Caco-2 (cell line): Measurements from ENCODE around the gene NXN. TPM values are rescaled to one million over a fixed set of nuclear protein-coding genes. Genes with fewer than 3 reads are reported as not detected.
"Not testable (repeated sequence)": the region's sequence is repeated elsewhere in the genome, so short reads cannot be mapped to it uniquely, and the experiment has no call there.

Experiments used
- BruUV-seq: library from RNA; stranded (reverse); fragments of 400-500 nt; replicated peaks from 2 replicates; lab custom pipeline; 2021; lab: Mats Ljungman, UMichigan
- CTCF ChIA-PET: fragments of 300-600 bp; sonication (Branson Sonifier 250); formaldehyde crosslinking; loops from one replicate; lab custom pipeline; 2022; ENCODE audit warnings: antibody characterized with exemption; lab: Charles Lee
- POLR2A ChIA-PET: fragments of 300-600 bp; sonication (Branson Sonifier 250); formaldehyde crosslinking; loops from one replicate; lab custom pipeline; 2022; ENCODE audit warnings: antibody characterized with exemption; lab: Charles Lee
- DNase-seq, 2 experiments: peaks; one replicate each; pipeline versions ENCODE4 v3.0.0 to v3.0.0-alpha.2; 2020 to 2022
- H3K27me3 ChIP-seq: replicated peaks from 2 replicates; pipeline ENCODE4 v1.6.0; 2011; ENCODE audit warnings: low read length; ENCODE audit not compliant: control insufficient read depth, insufficient read depth
- H3K36me3 ChIP-seq: 2 replicates; pipeline ENCODE4 v1.5.1; 2011; ENCODE audit warnings: low read length; ENCODE audit not compliant: control insufficient read depth, insufficient read depth
- H3K4me1 ChIP-seq: fragments of 250-450 bp; sonication (Bioruptor Pico); 2 replicates; pipeline ENCODE4 v1.5.1; 2020; ENCODE audit warnings: mild to moderate bottlenecking
- H3K4me3 ChIP-seq: 2 replicates; pipeline ENCODE4 v1.5.1; 2011; ENCODE audit warnings: low read depth, mild to moderate bottlenecking, control low read depth, low read length
- H3K9me3 ChIP-seq: fragments of 250-450 bp; sonication (Bioruptor Pico); 2 replicates; pipeline ENCODE4 v1.5.1; 2020; ENCODE audit warnings: mild to moderate bottlenecking, moderate library complexity
- H3K27ac Mint-ChIP-seq: one replicate; pipeline ENCODE4 v1.8.0; 2022; ENCODE audit warnings: mixed read lengths; ENCODE audit not compliant: unreplicated experiment
- H3K27me3 Mint-ChIP-seq: one replicate; pipeline ENCODE4 v1.8.0; 2022; ENCODE audit warnings: mixed read lengths; ENCODE audit not compliant: insufficient read depth, unreplicated experiment
- H3K36me3 Mint-ChIP-seq: one replicate; pipeline ENCODE4 v1.8.0; 2022; ENCODE audit warnings: mild to moderate bottlenecking, mixed read lengths; ENCODE audit not compliant: insufficient read depth, unreplicated experiment
- H3K4me1 Mint-ChIP-seq: one replicate; pipeline ENCODE4 v1.8.0; 2022; ENCODE audit warnings: low read depth, mixed read lengths; ENCODE audit not compliant: unreplicated experiment
- H3K4me3 Mint-ChIP-seq: one replicate; pipeline ENCODE4 v1.8.0; 2022; ENCODE audit warnings: mild to moderate bottlenecking, moderate library complexity, mixed read lengths; ENCODE audit not compliant: unreplicated experiment
- H3K9me3 Mint-ChIP-seq: one replicate; pipeline ENCODE4 v1.8.0; 2022; ENCODE audit warnings: mixed read lengths; ENCODE audit not compliant: unreplicated experiment
- intact Hi-C: fragments of 100-400 bp; cut with micrococcal nuclease; formaldehyde crosslinking; loops from one replicate; pipeline ENCODE4 v1.10.0; 2022; ENCODE audit not compliant: unreplicated experiment
- total RNA-seq: library from RNA; stranded (reverse); gene quantifications from 2 replicates; pipeline ENCODE4 v1.2.3, GENCODE V29; 2022
- TF ChIP-seq, protein P1 (sequence below), 2 experiments: fragments of 200-600 bp in 1 of 2; IDR thresholded peaks; 1 replicate in 1 of 2; 2 replicates in 1 of 2; pipeline versions ENCODE4 v1.5.1 to v1.8.0; 2011 to 2022; ENCODE audit warnings: antibody characterized with exemption in 1 of 2, control low read depth in 1 of 2, inconsistent platforms in 1 of 2, low read depth in 1 of 2, low read length in 1 of 2, mild to moderate bottlenecking in 1 of 2, moderate library complexity in 1 of 2; ENCODE audit not compliant: insufficient read depth in 1 of 2, severe bottlenecking in 1 of 2, unreplicated experiment in 1 of 2

Gene NXN
- total RNA-seq, 1 experiment from 2014 or later: 76.7 TPM

DNA sequence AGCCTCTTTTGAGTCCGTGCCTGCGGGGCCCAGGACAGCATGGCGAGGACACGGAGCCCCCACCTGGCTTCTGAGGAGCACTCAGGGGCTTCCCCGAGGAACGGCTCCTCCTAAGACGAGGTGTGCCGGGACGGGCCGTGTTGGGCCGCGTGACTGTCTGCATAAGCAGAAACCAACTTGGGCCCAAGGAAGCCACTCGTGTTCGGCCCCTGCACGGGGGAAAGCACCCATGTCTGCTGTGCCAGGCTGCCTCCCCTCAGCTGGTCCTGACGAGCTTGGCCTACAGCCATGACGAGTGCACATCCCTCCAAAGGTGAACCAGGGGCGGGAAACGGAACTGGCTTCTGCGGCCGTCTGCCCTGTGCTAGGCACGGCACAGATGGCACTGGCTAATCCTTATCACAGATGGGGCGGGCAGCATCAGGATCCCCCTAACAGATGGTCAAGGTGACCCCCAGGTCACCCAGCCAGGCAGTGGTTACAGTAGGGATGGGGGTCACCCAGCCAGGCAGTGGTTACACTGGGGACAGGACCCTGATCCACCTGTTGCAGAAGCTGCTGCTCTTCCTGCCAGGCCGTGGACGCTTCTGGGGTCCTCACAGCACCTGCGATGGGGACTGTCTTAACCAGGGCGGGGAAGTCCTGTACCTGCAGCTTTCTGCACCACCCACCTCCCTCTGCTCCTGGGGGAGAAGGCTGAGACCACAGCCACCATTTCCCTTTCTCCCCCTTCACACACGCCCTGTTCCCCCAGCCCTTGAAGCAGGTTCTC, 171.9 kb downstream of the NXN start:
- CTCF ChIA-PET: no interaction called here
- Histone ChIP-seq H3K36me3 (no peaks in the 10 kb centered on the region; the same call in 1 of the 2 replicates), H3K4me1 (no peaks in the 10 kb centered on the region), H3K9me3 (no peaks in the 10 kb centered on the region), H3K4me3 (no peak overlapping the region), H3K27me3 (no peaks in the 10 kb centered on the region)
- intact Hi-C loops: no loop called here
- Mint-ChIP-seq H3K27me3 (no peaks in the 10 kb centered on the region), H3K4me1 (no peaks in the 10 kb centered on the region), H3K36me3 (peaks cover 23% of the 10 kb centered on the region), H3K9me3 (peaks cover 7% of the 10 kb centered on the region), H3K27ac (no peak overlapping the region), H3K4me3 (no peak overlapping the region)
- POLR2A ChIA-PET: no interaction called here
- BruUV-seq: no TSS peak
- TF ChIP-seq, protein P1, sequence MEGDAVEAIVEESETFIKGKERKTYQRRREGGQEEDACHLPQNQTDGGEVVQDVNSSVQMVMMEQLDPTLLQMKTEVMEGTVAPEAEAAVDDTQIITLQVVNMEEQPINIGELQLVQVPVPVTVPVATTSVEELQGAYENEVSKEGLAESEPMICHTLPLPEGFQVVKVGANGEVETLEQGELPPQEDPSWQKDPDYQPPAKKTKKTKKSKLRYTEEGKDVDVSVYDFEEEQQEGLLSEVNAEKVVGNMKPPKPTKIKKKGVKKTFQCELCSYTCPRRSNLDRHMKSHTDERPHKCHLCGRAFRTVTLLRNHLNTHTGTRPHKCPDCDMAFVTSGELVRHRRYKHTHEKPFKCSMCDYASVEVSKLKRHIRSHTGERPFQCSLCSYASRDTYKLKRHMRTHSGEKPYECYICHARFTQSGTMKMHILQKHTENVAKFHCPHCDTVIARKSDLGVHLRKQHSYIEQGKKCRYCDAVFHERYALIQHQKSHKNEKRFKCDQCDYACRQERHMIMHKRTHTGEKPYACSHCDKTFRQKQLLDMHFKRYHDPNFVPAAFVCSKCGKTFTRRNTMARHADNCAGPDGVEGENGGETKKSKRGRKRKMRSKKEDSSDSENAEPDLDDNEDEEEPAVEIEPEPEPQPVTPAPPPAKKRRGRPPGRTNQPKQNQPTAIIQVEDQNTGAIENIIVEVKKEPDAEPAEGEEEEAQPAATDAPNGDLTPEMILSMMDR (IDR thresholded peaks at IDR 0.05; ENCODE audit: insufficient read depth in 1 of 2, low read depth in 1 of 2, low read length in 1 of 2, severe bottlenecking in 1 of 2, unreplicated experiment in 1 of 2): no peak
- no peak for DNase-seq

DNA sequence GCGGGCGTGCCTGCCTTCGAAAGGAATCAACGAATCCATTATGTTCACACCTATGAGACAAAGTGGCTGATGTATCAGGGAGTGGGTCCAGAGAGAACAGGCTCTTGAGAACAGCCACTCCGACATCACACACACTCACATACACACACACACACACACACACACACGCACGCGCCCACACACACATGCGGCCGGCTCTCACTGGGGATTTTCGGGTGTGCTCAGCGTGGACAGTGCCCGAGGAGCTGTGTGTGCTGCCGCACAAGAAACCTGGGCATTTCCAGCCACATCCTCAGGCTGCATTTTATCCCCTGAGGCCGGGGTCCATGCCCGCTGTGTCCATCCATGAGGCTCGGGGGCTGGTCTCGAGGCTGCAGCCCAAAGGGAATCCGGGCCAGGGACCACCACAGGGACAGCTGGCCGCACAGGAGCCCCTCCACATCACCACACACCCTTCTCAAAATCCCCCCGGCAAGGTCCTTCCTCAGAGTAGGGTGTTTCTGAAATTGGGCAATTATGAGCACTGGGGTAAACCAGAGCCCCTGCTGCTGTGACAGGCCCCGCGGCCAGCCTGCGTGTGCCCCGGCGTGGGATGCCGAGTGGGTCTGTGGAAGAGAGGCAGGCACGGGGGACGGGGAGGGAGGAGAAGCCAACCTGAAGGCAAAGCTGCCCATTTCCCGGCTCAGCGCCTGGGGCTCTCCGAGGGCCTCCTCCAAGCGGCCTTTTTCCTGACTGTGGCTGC, 172.6 kb downstream of the NXN start:
- ChIA-PET CTCF (no interaction called here), POLR2A (no interaction called here)
- Mint-ChIP-seq H3K4me3 (no peak overlapping the region), H3K4me1 (no peaks in the 10 kb centered on the region), H3K36me3 (peaks cover 17% of the 10 kb centered on the region), H3K9me3 (no peaks in the 10 kb centered on the region), H3K27ac (no peak overlapping the region), H3K27me3 (no peaks in the 10 kb centered on the region)
- TF ChIP-seq, protein P1 (IDR thresholded peaks at IDR 0.05; ENCODE audit: insufficient read depth in 1 of 2, low read depth in 1 of 2, low read length in 1 of 2, severe bottlenecking in 1 of 2, unreplicated experiment in 1 of 2): no peak
- Histone ChIP-seq H3K27me3 (no peaks in the 10 kb centered on the region), H3K4me3 (no peak overlapping the region), H3K36me3 (no peaks in the 10 kb centered on the region; the same call in 1 of the 2 replicates), H3K4me1 (no peaks in the 10 kb centered on the region), H3K9me3 (no peaks in the 10 kb centered on the region)
- intact Hi-C loops: no loop called here
- no peak for DNase-seq
- BruUV-seq: no TSS peak

DNA sequence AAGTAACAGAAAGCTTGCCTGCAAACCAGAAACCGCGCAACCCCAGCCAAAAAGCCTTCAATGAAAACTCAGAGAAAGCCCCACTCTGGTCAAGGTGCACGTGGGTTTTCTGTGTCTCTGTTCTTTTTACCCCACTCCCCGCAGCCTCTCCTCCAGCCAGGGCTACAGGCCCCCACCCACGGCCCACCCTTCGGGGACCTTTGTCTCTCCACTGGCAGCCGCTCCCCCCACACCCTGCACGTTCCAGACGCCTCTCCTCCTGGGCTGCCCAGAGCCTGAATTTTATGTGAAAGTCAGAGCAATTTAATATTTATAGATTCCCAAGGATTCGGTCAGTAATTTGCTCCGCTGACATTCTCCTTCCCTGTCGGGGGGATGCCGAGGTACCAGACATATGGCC, 173.2 kb downstream of the NXN start:
- DNase-seq: no peak
- Mint-ChIP-seq H3K9me3 (no peaks in the 10 kb centered on the region), H3K27ac (no peak overlapping the region), H3K27me3 (no peaks in the 10 kb centered on the region), H3K4me3 (no peak overlapping the region), H3K36me3 (peaks cover 17% of the 10 kb centered on the region), H3K4me1 (no peaks in the 10 kb centered on the region)
- intact Hi-C loops: no loop called here
- ChIA-PET POLR2A (no interaction called here), CTCF (no interaction called here)
- no peaks in the 10 kb centered on the region for H3K27me3 ChIP-seq
- no peaks in the 10 kb centered on the region; the same call in 1 of the 2 replicates for H3K36me3 ChIP-seq
- BruUV-seq: no TSS peak
- H3K9me3 ChIP-seq: no peaks in the 10 kb centered on the region
- H3K4me1 ChIP-seq: no peaks in the 10 kb centered on the region
- TF ChIP-seq, protein P1 (IDR thresholded peaks at IDR 0.05; ENCODE audit: insufficient read depth in 1 of 2, low read depth in 1 of 2, low read length in 1 of 2, severe bottlenecking in 1 of 2, unreplicated experiment in 1 of 2): no peak
- no peak overlapping the region for H3K4me3 ChIP-seq

DNA sequence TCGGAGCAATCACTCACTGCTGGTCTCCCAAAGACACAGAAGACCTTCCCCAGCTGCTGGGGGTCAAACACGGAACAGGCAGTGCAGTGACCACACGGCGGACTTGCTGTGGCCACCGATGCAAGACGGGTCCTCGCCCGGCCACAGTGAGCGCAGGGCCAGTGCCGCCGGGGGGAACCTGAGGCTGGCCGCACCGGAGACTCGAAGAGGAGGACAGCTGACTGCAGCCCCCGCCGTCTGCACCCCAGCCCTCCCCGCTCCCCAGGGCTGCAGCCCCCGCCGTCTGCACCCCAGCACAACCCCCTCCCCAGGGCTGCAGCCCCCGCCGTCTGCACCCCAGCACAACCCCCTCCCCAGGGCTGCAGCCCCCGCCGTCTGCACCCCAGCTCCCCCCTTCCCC, 173.7 kb downstream of the NXN start:
- DNase-seq, BruUV-seq, H3K36me3 ChIP-seq, CTCF ChIA-PET, H3K9me3 ChIP-seq, H3K27me3 ChIP-seq, intact Hi-C loops, H3K4me3 ChIP-seq, POLR2A ChIA-PET, H3K4me3 Mint-ChIP-seq, H3K9me3 Mint-ChIP-seq, H3K4me1 Mint-ChIP-seq, H3K4me1 ChIP-seq, H3K27me3 Mint-ChIP-seq, H3K27ac Mint-ChIP-seq: not testable (repeated sequence)
- H3K36me3 Mint-ChIP-seq: peaks cover 14% of the 10 kb centered on the region
